Activated CD8-positive, alpha-beta T cell treated with anti-CD3 and anti-CD28 coated beads for 36 hours (primary cell): ENCODE data around the gene C18orf32. TPM values are rescaled to one million over a fixed set of nuclear protein-coding genes. Genes with fewer than 3 reads are reported as not detected.

ENCODE experiments used
- ATAC-seq: fragments of 200-7000 bp; cut with Tn5 transposase; one replicate; pipeline ENCODE4 v1.10.0; 2021; ENCODE audit warnings: mild to moderate bottlenecking, moderate library complexity
- CTCF ChIA-PET: fragments of 350-600 bp; sonication (Branson Sonifier 250); formaldehyde crosslinking; loops from one replicate; lab custom pipeline; 2021; ENCODE audit warnings: antibody characterized with exemption; lab: Charles Lee
- POLR2A ChIA-PET: fragments of 350-600 bp; sonication (Branson Sonifier 250); formaldehyde crosslinking; loops from one replicate; lab custom pipeline; 2021; ENCODE audit warnings: antibody characterized with exemption; lab: Charles Lee
- DNase-seq: peaks from one replicate; pipeline ENCODE4 v3.0.0-alpha.2; 2020
- H3K27ac Mint-ChIP-seq: one replicate; pipeline ENCODE4 v1.8.0; 2021; ENCODE audit warnings: mild to moderate bottlenecking, mixed read lengths
- H3K27me3 Mint-ChIP-seq: one replicate; pipeline ENCODE4 v1.8.0; 2021; ENCODE audit warnings: mixed read lengths
- H3K36me3 Mint-ChIP-seq: one replicate; pipeline ENCODE4 v1.8.0; 2021; ENCODE audit warnings: low read depth, mixed read lengths
- H3K4me1 Mint-ChIP-seq: one replicate; pipeline ENCODE4 v1.8.0; 2021; ENCODE audit warnings: low read depth, mixed read lengths
- H3K4me3 Mint-ChIP-seq: one replicate; pipeline ENCODE4 v1.8.0; 2021; ENCODE audit warnings: mild to moderate bottlenecking, moderate library complexity, mixed read lengths
- H3K9me3 Mint-ChIP-seq: one replicate; pipeline ENCODE4 v1.8.0; 2021; ENCODE audit warnings: mixed read lengths
- CTCF ChIP-seq: fragments of 200-600 bp; IDR thresholded peaks from one replicate; pipeline ENCODE4 v1.8.0; 2022; ENCODE audit warnings: antibody characterized with exemption, mild to moderate bottlenecking
- intact Hi-C: fragments of 100-400 bp; cut with micrococcal nuclease; formaldehyde crosslinking; loops from one replicate; pipeline ENCODE4 v1.10.0; 2022
- total RNA-seq, 2 experiments: library from RNA; stranded (reverse); gene quantifications; one replicate each; pipeline ENCODE4 v1.2.3, GENCODE V29; 2021

The C18orf32 gene
- total RNA-seq, result 10 to 100 TPM; 21.7 to 22.4 TPM

GRCh38 chr18:49486953-49487710 is at the start of gene C18orf32:
TSS of gene C18orf32 (minus strand) at chr18:49487234. CDS start at chr18:49483748, 3,486 bp downstream.
- Mint-ChIP-seq H3K9me3 (no peaks in the 10 kb centered on the region), H3K27me3 (no peaks in the 10 kb centered on the region), H3K36me3 (peaks cover 70% of the 10 kb centered on the region), H3K27ac (peak within 1 kb of the TSS; percentile 98), H3K4me3 (peak within 1 kb of the TSS; percentile 94), H3K4me1 (peaks cover 49% of the 10 kb centered on the region)
- CTCF ChIA-PET, result interaction anchor here (0.8 to 1.9 kb wide), 7 partner anchors 9 to 870 kb away, joined by 3 to 10 read pairs (median 4); partner anchors contain the start of gene DYM
- intact Hi-C loops, result no loop called here
- DNase-seq, result peak; percentile 96
- peak; percentile 93 for ATAC-seq
- no peak for TF ChIP-seq CTCF
- POLR2A ChIA-PET, result interaction anchor here (0.5 to 4.4 kb wide), 17 partner anchors 10 to 1391 kb away, joined by 3 to 45 read pairs (median 4); partner anchors contain the start of genes DYM and MBD1

DNA sequence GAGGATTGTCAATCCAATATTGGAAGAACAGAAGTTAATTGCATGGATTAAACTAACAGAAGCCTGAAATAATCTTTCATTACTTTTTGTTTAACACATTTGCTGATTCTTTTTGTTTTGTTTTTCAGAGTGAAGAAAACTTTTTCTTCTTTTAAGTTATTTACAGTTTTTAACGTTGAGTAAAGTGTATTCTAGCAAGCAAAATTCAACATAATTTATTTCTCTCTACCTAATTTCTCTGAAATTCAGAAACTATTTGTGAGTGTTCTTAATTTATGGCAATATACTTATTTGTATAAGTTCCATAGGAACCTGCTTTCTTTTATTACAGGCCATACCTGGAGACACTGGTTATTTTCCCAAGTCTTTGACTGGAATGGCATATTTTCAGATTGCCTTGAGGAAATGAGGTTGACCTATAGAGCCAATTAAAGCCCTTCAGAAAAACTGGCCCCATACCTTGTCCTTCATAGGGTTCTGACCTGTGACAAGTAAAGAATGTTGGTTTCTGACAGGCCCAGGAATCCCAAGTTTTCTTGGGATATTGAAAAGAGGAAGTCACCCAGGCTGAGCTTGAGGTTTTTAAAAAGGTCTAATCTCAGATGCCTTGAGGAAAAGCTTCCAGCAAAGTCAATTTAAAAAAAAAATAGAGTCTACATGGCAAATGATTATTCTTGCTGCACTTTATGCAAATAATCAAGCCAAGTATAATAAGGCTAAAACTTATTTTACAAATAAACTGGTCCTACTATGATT is 48.0 kb upstream of the C18orf32 start:
- CTCF ChIA-PET, result interaction anchor here (0.8 kb wide), 1 partner anchor 11 kb away, joined by 3 read pairs; no protein-coding TSS in a partner anchor
- H3K4me1 Mint-ChIP-seq, result no peaks in the 10 kb centered on the region
- ATAC-seq (no peak), DNase-seq (no peak)
- no peak for TF ChIP-seq CTCF
- no peak overlapping the region for H3K27ac Mint-ChIP-seq
- no peaks in the 10 kb centered on the region for H3K36me3 Mint-ChIP-seq
- POLR2A ChIA-PET, result no interaction called here
- H3K9me3 Mint-ChIP-seq, result peaks cover 6% of the 10 kb centered on the region
- intact Hi-C loops, result no loop called here
- no peak overlapping the region for H3K4me3 Mint-ChIP-seq
- H3K27me3 Mint-ChIP-seq, result peaks cover 1% of the 10 kb centered on the region

GRCh38 chr18:49531678-49532153 is 44.7 kb upstream of the C18orf32 start:
- ChIA-PET CTCF (interaction anchor here (0.8 to 0.9 kb wide), 3 partner anchors 21 to 39 kb away, joined by 3 read pairs; no protein-coding TSS in a partner anchor), POLR2A (no interaction called here)
- Mint-ChIP-seq H3K4me1 (no peaks in the 10 kb centered on the region), H3K9me3 (peaks cover 6% of the 10 kb centered on the region), H3K4me3 (no peak overlapping the region), H3K27me3 (peaks cover 5% of the 10 kb centered on the region), H3K27ac (no peak overlapping the region), H3K36me3 (no peaks in the 10 kb centered on the region)
- DNase-seq, result no peak
- TF ChIP-seq CTCF, result no peak
- intact Hi-C loops, result no loop called here
- ATAC-seq, result no peak

DNA sequence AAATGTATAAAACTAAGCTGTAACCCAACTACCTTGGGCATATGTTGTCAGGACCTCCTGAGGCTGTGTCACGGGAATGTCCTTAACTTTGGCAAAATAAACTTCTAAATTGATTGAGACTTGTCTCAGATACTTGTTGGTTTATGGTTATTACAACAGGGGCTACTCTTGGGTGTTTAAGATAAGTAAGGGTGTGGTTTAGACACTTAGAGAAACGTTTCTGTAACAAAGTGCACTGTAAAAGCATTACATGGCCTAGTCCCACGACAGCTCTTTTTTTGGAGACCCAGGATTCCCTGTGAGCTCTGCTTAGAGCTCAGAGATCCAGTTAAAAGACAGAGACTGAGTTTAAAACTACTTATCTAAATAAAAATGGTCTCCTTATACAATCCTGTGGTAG is 42.6 kb upstream of the C18orf32 start:
- ATAC-seq (no peak), DNase-seq (no peak)
- Mint-ChIP-seq H3K27ac (no peak overlapping the region), H3K27me3 (peaks cover 5% of the 10 kb centered on the region), H3K4me3 (no peak overlapping the region), H3K9me3 (peaks cover 1% of the 10 kb centered on the region), H3K36me3 (no peaks in the 10 kb centered on the region), H3K4me1 (no peaks in the 10 kb centered on the region)
- POLR2A ChIA-PET, result interaction anchor here (0.7 kb wide), 1 partner anchor 95 kb away, joined by 3 read pairs; no protein-coding TSS in a partner anchor
- no peak for TF ChIP-seq CTCF
- intact Hi-C loops, result no loop called here
- CTCF ChIA-PET, result interaction anchor here (1.0 kb wide), 1 partner anchor 19 kb away, joined by 3 read pairs; no protein-coding TSS in a partner anchor
